HG03521 (cell line): ENCODE data around the gene TRPV3.
"Not testable (repeated sequence)": the region's sequence is repeated elsewhere in the genome, so short reads cannot be mapped to it uniquely, and the experiment has no call there.

ENCODE experiments used
- ATAC-seq: cut with Tn5 transposase; IDR thresholded peaks from one replicate; pipeline ENCODE4 v1.9.1; 2021; ENCODE audit warnings: mild to moderate bottlenecking, moderate library complexity; ENCODE audit not compliant: unreplicated experiment

The TRPV3 gene

DNA sequence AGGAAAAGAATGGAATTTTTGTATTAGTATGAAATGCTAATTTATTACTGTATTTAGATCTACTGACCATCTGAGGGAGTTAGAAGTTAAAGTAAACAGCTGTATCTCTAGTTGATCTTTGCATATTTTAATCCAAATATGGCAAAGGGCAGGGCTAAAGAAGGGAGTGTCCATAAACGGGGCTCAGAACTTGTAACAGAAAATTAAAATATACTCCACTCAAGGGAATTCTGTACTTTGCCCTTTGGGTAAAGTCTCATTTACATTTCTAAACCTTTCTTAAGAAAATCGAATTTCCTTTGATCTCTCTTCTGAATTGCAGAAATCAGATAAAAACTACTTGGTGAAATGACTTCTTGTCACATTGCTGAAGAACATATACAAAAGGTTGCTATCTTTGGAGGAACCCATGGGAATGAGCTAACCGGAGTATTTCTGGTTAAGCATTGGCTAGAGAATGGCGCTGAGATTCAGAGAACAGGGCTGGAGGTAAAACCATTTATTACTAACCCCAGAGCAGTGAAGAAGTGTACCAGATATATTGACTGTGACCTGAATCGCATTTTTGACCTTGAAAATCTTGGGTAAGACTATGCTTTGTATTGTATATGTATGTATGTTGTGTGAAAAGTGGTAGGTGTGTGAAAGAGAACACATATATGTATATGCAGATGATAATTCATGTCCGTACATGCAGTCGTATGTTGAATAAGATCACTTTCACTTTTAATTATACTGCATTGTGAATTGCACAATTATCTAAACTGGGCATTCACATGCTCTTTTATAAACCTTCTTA, 81.6 kb downstream of the TRPV3 start, which contains the start of gene ASPA:
TSS of gene ASPA (plus strand) at position 186 of the 799 bp plus-strand sequence. CDS start at position 349, 163 bp downstream.
- ATAC-seq = no peak

- no peak for ATAC-seq
Observed at GRCh38 chr17:3475251-3475685, 82.3 kb downstream of the TRPV3 start.

- ATAC-seq = no peak
Observed at GRCh38 chr17:3474212-3474611, 83.4 kb downstream of the TRPV3 start.

DNA sequence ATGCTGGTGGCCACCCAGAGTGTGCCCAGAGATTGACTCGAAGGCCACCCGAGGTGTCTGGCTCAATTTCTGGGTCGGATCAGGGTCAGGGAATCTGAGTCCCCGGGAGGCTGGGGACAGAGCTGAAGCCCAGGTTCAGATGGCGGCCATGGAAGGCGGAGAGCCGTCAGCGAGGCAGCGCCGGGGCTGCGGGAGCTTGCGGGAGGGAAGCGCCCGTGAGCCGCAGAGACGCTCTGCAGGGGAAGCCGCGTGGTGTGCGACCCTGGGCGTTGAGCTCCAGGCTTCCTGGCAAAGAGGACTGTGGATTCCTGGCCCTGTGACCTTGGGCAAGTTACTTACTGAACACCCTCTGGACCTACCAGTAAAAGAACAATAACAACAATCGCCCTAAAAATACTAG, 85.5 kb downstream of the TRPV3 start:
- ATAC-seq = no peak

DNA sequence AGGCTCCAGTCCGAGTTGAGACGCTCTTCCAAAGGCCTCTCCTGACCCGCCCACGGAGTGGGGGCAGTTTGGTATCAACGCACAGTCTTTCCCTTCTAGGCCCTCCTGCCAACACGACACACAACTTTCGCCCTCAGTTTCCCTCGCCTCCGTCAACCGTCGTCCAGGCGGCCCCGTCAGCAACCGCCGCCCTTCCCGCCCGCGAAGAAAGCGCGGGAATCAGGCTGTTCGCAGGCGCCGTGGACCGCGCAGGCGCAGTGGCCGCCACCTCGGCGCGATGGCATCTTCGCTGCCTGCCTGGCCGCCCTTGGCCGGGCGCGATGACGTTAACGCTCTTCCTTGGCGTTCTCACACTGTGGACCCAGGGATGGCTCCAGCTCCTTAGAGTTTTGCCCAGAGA, 86.0 kb downstream of the TRPV3 start, which contains the start of gene SPATA22:
TSS of gene SPATA22 (minus strand) at position 221 of the 400 bp plus-strand sequence. CDS start 2,494 bp downstream, outside the sequence.
- no peak for ATAC-seq

DNA sequence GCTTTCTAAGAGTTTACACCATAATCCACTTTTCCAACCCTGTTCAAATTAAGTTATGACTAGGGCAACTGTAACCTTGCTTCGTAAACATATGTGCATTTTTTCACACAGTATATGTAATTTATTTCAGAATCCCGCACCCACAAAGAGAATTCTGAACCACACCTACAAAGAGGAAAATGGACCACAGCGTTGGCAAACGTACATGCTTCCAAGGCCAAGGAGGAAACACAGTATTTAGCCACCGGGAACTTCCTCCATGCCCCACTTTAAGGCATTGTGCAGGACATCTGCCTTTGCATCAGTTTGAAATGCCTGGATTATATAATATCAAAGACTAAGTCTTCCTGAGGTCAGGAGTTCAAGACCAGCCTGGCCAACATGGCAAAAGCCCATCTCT, 88.1 kb downstream of the TRPV3 start:
- ATAC-seq = no peak

DNA sequence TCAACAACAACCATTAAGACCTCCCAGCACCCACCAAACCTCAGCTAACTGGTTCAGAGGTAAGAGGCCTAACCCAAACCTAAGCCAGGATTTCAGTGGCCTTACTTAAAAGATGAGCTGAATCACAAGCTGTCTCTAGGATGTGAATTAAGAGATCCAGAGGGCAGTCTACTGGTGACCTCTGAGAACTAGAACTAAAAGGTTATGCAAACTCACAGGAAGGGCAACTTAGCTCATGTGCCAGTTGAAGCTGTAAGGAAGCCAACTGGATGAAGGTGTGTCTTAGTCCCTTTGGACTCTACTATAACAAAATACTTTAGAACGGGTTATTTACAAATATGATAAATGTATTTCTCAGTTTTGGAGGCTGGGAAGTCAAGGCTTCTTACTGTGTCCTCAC, 91.3 kb downstream of the TRPV3 start:
- not testable (repeated sequence) for ATAC-seq
